ENCODE data around the gene AFP. TPM values are rescaled to one million over a fixed set of nuclear protein-coding genes. Genes with fewer than 3 reads are reported as not detected.

AFP gene
- total and polyA plus RNA-seq, 2 of the 13 experiments (the other 11 are each of a cell fraction or from before 2014, with no cell fraction given): 9,434 to 13,105 TPM

DNA sequence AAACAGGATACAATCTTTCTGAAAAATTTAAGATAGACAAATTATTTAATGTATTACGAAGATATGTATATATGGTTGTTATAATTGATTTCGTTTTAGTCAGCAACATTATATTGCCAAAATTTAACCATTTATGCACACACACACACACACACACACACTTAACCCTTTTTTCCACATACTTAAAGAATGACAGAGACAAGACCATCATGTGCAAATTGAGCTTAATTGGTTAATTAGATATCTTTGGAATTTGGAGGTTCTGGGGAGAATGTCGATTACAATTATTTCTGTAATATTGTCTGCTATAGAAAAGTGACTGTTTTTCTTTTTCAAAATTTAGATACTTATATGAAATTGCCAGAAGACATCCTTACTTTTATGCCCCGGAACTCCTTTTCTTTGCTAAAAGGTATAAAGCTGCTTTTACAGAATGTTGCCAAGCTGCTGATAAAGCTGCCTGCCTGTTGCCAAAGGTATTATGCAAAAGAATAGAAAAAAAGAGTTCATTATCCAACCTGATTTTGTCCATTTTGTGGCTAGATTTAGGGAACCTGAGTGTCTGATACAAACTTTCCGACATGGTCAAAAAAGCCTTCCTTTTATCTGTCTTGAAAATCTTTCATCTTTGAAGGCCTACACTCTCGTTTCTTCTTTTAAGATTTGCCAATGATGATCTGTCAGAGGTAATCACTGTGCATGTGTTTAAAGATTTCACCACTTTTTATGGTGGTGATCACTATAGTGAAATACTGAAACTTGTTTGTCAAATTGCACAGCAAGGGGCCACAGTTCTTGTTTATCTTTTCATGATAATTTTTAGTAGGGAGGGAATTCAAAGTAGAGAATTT, 26.8 kb upstream of the AFP start (continued):
- TF ChIP-seq GLI4 (CRISPR knock-in tag; IDR thresholded peaks at IDR 0.05; ENCODE audit: borderline replicate concordance): no peak
- TF ChIP-seq, protein P1, sequence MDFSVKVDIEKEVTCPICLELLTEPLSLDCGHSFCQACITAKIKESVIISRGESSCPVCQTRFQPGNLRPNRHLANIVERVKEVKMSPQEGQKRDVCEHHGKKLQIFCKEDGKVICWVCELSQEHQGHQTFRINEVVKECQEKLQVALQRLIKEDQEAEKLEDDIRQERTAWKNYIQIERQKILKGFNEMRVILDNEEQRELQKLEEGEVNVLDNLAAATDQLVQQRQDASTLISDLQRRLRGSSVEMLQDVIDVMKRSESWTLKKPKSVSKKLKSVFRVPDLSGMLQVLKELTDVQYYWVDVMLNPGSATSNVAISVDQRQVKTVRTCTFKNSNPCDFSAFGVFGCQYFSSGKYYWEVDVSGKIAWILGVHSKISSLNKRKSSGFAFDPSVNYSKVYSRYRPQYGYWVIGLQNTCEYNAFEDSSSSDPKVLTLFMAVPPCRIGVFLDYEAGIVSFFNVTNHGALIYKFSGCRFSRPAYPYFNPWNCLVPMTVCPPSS (IDR thresholded peaks at IDR 0.05): no peak
- TF ChIP-seq HNRNPUL1 (IDR thresholded peaks at IDR 0.05; ENCODE audit: low read depth, low read length): no peak
- TF ChIP-seq SIN3A (IDR thresholded peaks at IDR 0.05; ENCODE audit: borderline replicate concordance, low read depth, low read length): peak; percentile 33; the same call in 1 of the 2 replicates
- TF ChIP-seq, protein P2, sequence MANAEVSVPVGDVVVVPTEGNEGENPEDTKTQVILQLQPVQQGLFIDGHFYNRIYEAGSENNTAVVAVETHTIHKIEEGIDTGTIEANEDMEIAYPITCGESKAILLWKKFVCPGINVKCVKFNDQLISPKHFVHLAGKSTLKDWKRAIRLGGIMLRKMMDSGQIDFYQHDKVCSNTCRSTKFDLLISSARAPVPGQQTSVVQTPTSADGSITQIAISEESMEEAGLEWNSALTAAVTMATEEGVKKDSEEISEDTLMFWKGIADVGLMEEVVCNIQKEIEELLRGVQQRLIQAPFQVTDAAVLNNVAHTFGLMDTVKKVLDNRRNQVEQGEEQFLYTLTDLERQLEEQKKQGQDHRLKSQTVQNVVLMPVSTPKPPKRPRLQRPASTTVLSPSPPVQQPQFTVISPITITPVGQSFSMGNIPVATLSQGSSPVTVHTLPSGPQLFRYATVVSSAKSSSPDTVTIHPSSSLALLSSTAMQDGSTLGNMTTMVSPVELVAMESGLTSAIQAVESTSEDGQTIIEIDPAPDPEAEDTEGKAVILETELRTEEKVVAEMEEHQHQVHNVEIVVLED (CRISPR knock-in tag; IDR thresholded peaks at IDR 0.05; ENCODE audit: borderline replicate concordance): no peak
- TF ChIP-seq, protein P3, sequence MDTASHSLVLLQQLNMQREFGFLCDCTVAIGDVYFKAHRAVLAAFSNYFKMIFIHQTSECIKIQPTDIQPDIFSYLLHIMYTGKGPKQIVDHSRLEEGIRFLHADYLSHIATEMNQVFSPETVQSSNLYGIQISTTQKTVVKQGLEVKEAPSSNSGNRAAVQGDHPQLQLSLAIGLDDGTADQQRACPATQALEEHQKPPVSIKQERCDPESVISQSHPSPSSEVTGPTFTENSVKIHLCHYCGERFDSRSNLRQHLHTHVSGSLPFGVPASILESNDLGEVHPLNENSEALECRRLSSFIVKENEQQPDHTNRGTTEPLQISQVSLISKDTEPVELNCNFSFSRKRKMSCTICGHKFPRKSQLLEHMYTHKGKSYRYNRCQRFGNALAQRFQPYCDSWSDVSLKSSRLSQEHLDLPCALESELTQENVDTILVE (CRISPR knock-in tag; IDR thresholded peaks at IDR 0.05): no peak
- no peak for TF ChIP-seq GABPA (IDR thresholded peaks at IDR 0.05; ENCODE audit: low read depth, low read length)
- no peak for TF ChIP-seq GABPA (CRISPR knock-in tag; IDR thresholded peaks at IDR 0.05; ENCODE audit: low read depth)
- TF ChIP-seq, protein P4, sequence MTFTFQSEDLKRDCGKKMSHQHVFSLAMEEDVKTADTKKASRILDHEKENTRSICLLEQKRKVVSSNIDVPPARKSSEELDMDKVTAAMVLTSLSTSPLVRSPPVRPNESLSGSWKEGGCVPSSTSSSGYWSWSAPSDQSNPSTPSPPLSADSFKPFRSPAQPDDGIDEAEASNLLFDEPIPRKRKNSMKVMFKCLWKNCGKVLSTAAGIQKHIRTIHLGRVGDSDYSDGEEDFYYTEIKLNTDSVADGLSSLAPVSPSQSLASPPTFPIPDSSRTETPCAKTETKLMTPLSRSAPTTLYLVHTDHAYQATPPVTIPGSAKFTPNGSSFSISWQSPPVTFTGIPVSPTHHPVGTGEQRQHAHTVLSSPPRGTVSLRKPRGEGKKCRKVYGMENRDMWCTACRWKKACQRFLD (CRISPR knock-in tag; IDR thresholded peaks at IDR 0.05; ENCODE audit: borderline replicate concordance): no peak
- TF ChIP-seq ATRX (CRISPR knock-in tag; IDR thresholded peaks at IDR 0.05; ENCODE audit: borderline replicate concordance): no peak
- TF ChIP-seq NR1H2 (CRISPR knock-in tag; IDR thresholded peaks at IDR 0.05; ENCODE audit: borderline replicate concordance, low read depth): no peak
- no peak for TF ChIP-seq ZNF180 (CRISPR knock-in tag; IDR thresholded peaks at IDR 0.05; ENCODE audit: borderline replicate concordance, low read depth)
- no peak for TF ChIP-seq ZNF672 (CRISPR knock-in tag; IDR thresholded peaks at IDR 0.05)
- TF ChIP-seq, protein P5, sequence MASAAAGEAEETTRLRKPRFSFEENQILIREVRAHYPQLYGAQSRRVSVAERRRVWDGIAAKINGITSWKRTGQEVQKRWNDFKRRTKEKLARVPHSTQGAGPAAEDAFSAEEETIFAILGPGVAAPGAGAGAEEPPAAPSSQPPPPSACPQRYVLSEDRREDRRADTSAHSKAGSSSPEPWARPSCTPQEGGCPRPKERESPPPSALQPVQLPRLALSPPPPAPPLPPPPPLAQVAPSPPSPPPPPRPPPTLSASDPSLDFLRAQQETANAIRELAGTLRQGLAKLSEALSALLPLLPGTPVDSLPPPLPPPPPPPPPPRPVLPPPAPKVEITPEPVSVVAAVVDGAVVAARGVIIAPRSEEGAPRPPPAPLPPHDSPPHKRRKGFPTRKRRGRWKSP (CRISPR knock-in tag; IDR thresholded peaks at IDR 0.05): no peak
- TF ChIP-seq, protein P6, sequence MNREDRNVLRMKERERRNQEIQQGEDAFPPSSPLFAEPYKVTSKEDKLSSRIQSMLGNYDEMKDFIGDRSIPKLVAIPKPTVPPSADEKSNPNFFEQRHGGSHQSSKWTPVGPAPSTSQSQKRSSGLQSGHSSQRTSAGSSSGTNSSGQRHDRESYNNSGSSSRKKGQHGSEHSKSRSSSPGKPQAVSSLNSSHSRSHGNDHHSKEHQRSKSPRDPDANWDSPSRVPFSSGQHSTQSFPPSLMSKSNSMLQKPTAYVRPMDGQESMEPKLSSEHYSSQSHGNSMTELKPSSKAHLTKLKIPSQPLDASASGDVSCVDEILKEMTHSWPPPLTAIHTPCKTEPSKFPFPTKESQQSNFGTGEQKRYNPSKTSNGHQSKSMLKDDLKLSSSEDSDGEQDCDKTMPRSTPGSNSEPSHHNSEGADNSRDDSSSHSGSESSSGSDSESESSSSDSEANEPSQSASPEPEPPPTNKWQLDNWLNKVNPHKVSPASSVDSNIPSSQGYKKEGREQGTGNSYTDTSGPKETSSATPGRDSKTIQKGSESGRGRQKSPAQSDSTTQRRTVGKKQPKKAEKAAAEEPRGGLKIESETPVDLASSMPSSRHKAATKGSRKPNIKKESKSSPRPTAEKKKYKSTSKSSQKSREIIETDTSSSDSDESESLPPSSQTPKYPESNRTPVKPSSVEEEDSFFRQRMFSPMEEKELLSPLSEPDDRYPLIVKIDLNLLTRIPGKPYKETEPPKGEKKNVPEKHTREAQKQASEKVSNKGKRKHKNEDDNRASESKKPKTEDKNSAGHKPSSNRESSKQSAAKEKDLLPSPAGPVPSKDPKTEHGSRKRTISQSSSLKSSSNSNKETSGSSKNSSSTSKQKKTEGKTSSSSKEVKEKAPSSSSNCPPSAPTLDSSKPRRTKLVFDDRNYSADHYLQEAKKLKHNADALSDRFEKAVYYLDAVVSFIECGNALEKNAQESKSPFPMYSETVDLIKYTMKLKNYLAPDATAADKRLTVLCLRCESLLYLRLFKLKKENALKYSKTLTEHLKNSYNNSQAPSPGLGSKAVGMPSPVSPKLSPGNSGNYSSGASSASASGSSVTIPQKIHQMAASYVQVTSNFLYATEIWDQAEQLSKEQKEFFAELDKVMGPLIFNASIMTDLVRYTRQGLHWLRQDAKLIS (CRISPR knock-in tag; IDR thresholded peaks at IDR 0.05): peak; percentile 87; the same call in 1 of the 2 replicates
